HG02885 (cell line): ENCODE measurements around the gene JADE3.

Source experiments
- ATAC-seq: cut with Tn5 transposase; IDR thresholded peaks from one replicate; pipeline ENCODE4 v1.9.1; 2021; ENCODE audit warnings: mild to moderate bottlenecking; ENCODE audit not compliant: unreplicated experiment, poor library complexity

The JADE3 gene

GRCh38 chrX:46912098-46912602 is at the start of gene JADE3:
TSS of gene JADE3 (plus strand) at chrX:46912421. CDS start at chrX:46984895, 72,474 bp downstream.
- peak; percentile 42 for ATAC-seq

- no peak for ATAC-seq
Measured at GRCh38 chrX:46863072-46863471, 49.1 kb upstream of the JADE3 start.

GRCh38 chrX:46864606-46865005 is 47.6 kb upstream of the JADE3 start:
- no peak for ATAC-seq

- no peak for ATAC-seq
Measured at GRCh38 chrX:46865281-46865680, 46.9 kb upstream of the JADE3 start.

GRCh38 chrX:46866726-46867125 is 45.5 kb upstream of the JADE3 start:
- no peak for ATAC-seq

- no peak for ATAC-seq
Measured at GRCh38 chrX:46873746-46874145, 38.5 kb upstream of the JADE3 start.

GRCh38 chrX:46876901-46877300 is 35.3 kb upstream of the JADE3 start:
- no peak for ATAC-seq

- ATAC-seq, result no peak
Measured at GRCh38 chrX:46882266-46882665, 30.0 kb upstream of the JADE3 start.

GRCh38 chrX:46884799-46885198 is 27.4 kb upstream of the JADE3 start:
- peak; percentile 48 for ATAC-seq

- ATAC-seq, result no peak
Measured at GRCh38 chrX:46898207-46898606, 14.0 kb upstream of the JADE3 start.

GRCh38 chrX:46903458-46904242 is 8.6 kb upstream of the JADE3 start:
- peak; percentile 94 for ATAC-seq

GRCh38 chrX:46904626-46905025 is 7.6 kb upstream of the JADE3 start:
- ATAC-seq, result no peak

- no peak for ATAC-seq
Measured at GRCh38 chrX:46910415-46910814, 1.8 kb upstream of the JADE3 start.

- ATAC-seq, result peak; percentile 60
Measured at GRCh38 chrX:46912603-46913491, 626 bp downstream of the JADE3 start.

GRCh38 chrX:46913667-46914066 is 1.4 kb downstream of the JADE3 start:
- ATAC-seq, result no peak

- ATAC-seq, result no peak
Measured at GRCh38 chrX:46916273-46916672, 4.1 kb downstream of the JADE3 start.

- no peak for ATAC-seq
Measured at GRCh38 chrX:46917622-46918021, 5.4 kb downstream of the JADE3 start.

- no peak for ATAC-seq
Measured at GRCh38 chrX:46918434-46918833, 6.2 kb downstream of the JADE3 start.

- ATAC-seq, result no peak
Measured at GRCh38 chrX:46920235-46920634, 8.0 kb downstream of the JADE3 start.

- ATAC-seq, result no peak
Measured at GRCh38 chrX:46922611-46923010, 10.4 kb downstream of the JADE3 start.

- ATAC-seq, result no peak
Measured at GRCh38 chrX:46927718-46928117, 15.5 kb downstream of the JADE3 start.
